SK-N-SH (cell line): ENCODE measurements around the gene RYR3. TPM values are rescaled to one million over a fixed set of nuclear protein-coding genes. Genes with fewer than 3 reads are reported as not detected.

Experiments used
- CTCF ChIA-PET: fragments of 300-600, 350-600 bp; formaldehyde crosslinking; extraction: SDS; loops from one replicate; lab custom pipeline; 2021; lab: Yijun Ruan, JAX
- POLR2A ChIA-PET: fragments of 350-600 bp; sonication (Branson Sonifier 250); formaldehyde crosslinking; extraction: SDS; loops from one replicate; lab custom pipeline; 2020; ENCODE audit warnings: antibody characterized with exemption, inconsistent platforms; lab: Yijun Ruan, JAX
- DNase-seq: peaks from one replicate; pipeline ENCODE4 v3.0.0; 2012
- H2AFZ ChIP-seq: fragments of 200-600 bp; sonication (generic); 2 replicates; pipeline ENCODE4 v1.8.1; 2016; ENCODE audit warnings: antibody characterized with exemption, mild to moderate bottlenecking, low read depth
- H3F3A ChIP-seq: fragments of 200-600 bp; sonication (generic); replicated peaks from 2 replicates; pipeline ENCODE3; 2016; ENCODE audit warnings: antibody characterized with exemption, mild to moderate bottlenecking; ENCODE audit not compliant: insufficient read depth
- H3K27ac ChIP-seq, 2 experiments: fragments of 200-500 bp in 1 of 2; fragments of 200-600 bp in 1 of 2; sonication (Bioruptor generic) in 1 of 2; sonication (generic), shearing (Covaris generic) in 1 of 2; 2 replicates each; pipeline versions ENCODE4 v1.5.1 to v1.6.1; 2014 to 2016; ENCODE audit warnings: low read depth in 2 of 2, inconsistent platforms in 1 of 2, low read length in 1 of 2, mild to moderate bottlenecking in 1 of 2, mixed read lengths in 1 of 2
- H3K27me3 ChIP-seq: fragments of 200-600 bp; sonication (generic), shearing (Covaris generic); 2 replicates; pipeline ENCODE4 v1.6.1; 2016; ENCODE audit warnings: mixed run types; ENCODE audit not compliant: insufficient read depth
- H3K36me3 ChIP-seq, 2 experiments: fragments of 200-500 bp in 1 of 2; fragments of 200-600 bp in 1 of 2; sonication (Bioruptor generic) in 1 of 2; sonication (generic) in 1 of 2; replicated peaks in 1 of 2; 2 replicates each; pipeline versions ENCODE3 to v1.5.1; 2014 to 2016; ENCODE audit warnings: low read length in 1 of 2, mild to moderate bottlenecking in 1 of 2; ENCODE audit not compliant: insufficient read depth in 2 of 2, control insufficient read depth in 1 of 2
- H3K4me1 ChIP-seq, 2 experiments: fragments of 200-500 bp in 1 of 2; fragments of 200-600 bp in 1 of 2; sonication (Bioruptor generic) in 1 of 2; sonication (generic), shearing (Covaris generic) in 1 of 2; 2 replicates each; pipeline versions ENCODE4 v1.5.1 to v1.6.1; 2014 to 2016; ENCODE audit warnings: low read depth in 1 of 2, low read length in 1 of 2, mixed run types in 1 of 2; ENCODE audit not compliant: insufficient read depth in 2 of 2, control insufficient read depth in 1 of 2
- H3K4me2 ChIP-seq: fragments of 200-600 bp; sonication (generic), shearing (Covaris generic); 2 replicates; pipeline ENCODE4 v1.6.1; 2017; ENCODE audit warnings: mixed run types
- H3K4me3 ChIP-seq, 2 experiments: fragments of 200-500 bp in 1 of 2; fragments of 200-600 bp in 1 of 2; sonication (Bioruptor generic) in 1 of 2; sonication (generic), shearing (Covaris generic) in 1 of 2; 2 replicates each; pipeline versions ENCODE4 v1.5.1 to v1.8.1; 2014 to 2016; ENCODE audit warnings: low read depth in 2 of 2, inconsistent platforms in 1 of 2, low read length in 1 of 2, mild to moderate bottlenecking in 1 of 2, mixed read lengths in 1 of 2, moderate library complexity in 1 of 2
- H3K79me2 ChIP-seq: fragments of 200-600 bp; sonication (generic); 2 replicates; pipeline ENCODE4 v1.8.1; 2017; ENCODE audit warnings: mild to moderate bottlenecking; ENCODE audit not compliant: insufficient read depth
- H3K9ac ChIP-seq: fragments of 200-600 bp; sonication (generic); 2 replicates; pipeline ENCODE4 v1.6.1; 2017; ENCODE audit warnings: mixed run types
- H3K9me2 ChIP-seq: fragments of 200-600 bp; sonication (generic); 2 replicates; pipeline ENCODE4 v1.6.1; 2017; ENCODE audit warnings: mixed run types
- H3K9me3 ChIP-seq: fragments of 200-600 bp; sonication (generic); 2 replicates; pipeline ENCODE4 v1.6.1; 2017; ENCODE audit warnings: mixed run types, mild to moderate bottlenecking, moderate library complexity
- H4K20me1 ChIP-seq: fragments of 200-600 bp; sonication (generic); 2 replicates; pipeline ENCODE4 v1.6.1; 2017; ENCODE audit warnings: mild to moderate bottlenecking, mixed run types; ENCODE audit not compliant: insufficient read depth
- CHD2 ChIP-seq: fragments of 150-350 bp; IDR thresholded peaks from 2 replicates; pipeline ENCODE4 v1.6.1; 2018; ENCODE audit warnings: low read length; ENCODE audit not compliant: partially characterized antibody
- CTCF ChIP-seq: fragments of 200-600 bp; sonication (generic); IDR thresholded peaks from 2 replicates; pipeline ENCODE4 v1.6.1; 2017; ENCODE audit warnings: antibody characterized with exemption, mild to moderate bottlenecking, moderate library complexity
- ELF1 ChIP-seq: IDR thresholded peaks from 2 replicates; pipeline ENCODE4 v1.4.0; 2012
- EP300 ChIP-seq, 2 experiments: IDR thresholded peaks; 2 replicates each; pipeline versions ENCODE4 v1.4.0 to v1.6.1; 2012; ENCODE audit warnings: borderline replicate concordance in 1 of 2, low read depth in 1 of 2, low read length in 1 of 2
- GABPA ChIP-seq: IDR thresholded peaks from 2 replicates; pipeline ENCODE4 v1.4.0; 2012; ENCODE audit warnings: low read depth, mild to moderate bottlenecking
- GATA2 ChIP-seq: sonication (generic); formaldehyde crosslinking; IDR thresholded peaks from 2 replicates; pipeline ENCODE4 v1.5.0; 2020; ENCODE audit warnings: mild to moderate bottlenecking, missing genetic modification reagents
- JUND ChIP-seq: IDR thresholded peaks from 2 replicates; pipeline ENCODE4 v1.4.0; 2012
- MAX ChIP-seq: IDR thresholded peaks from 2 replicates; pipeline ENCODE4 v1.4.0; 2012; ENCODE audit warnings: low read depth
- MEF2A ChIP-seq: IDR thresholded peaks from 2 replicates; pipeline ENCODE4 v1.4.0; 2012; ENCODE audit warnings: low read depth, borderline replicate concordance
- MXI1 ChIP-seq: IDR thresholded peaks from 2 replicates; pipeline ENCODE4 v1.6.1; 2012; ENCODE audit warnings: mild to moderate bottlenecking, low read depth, low read length, improper control_type of control experiment
- NFIC ChIP-seq: IDR thresholded peaks from 2 replicates; pipeline ENCODE4 v1.4.0; 2012; ENCODE audit warnings: borderline replicate concordance
- NRF1 ChIP-seq: IDR thresholded peaks from 2 replicates; pipeline ENCODE4 v1.6.1; 2012; ENCODE audit warnings: low read depth, mild to moderate bottlenecking, low read length
- PBX3 ChIP-seq: IDR thresholded peaks from 2 replicates; pipeline ENCODE4; 2012
- POLR2AphosphoS5 ChIP-seq: IDR thresholded peaks from 2 replicates; pipeline ENCODE4 v1.6.1; 2012; ENCODE audit warnings: low read depth, low read length
- REST ChIP-seq: IDR thresholded peaks from 2 replicates; pipeline ENCODE4 v1.6.1; 2012; ENCODE audit warnings: mild to moderate bottlenecking, low read depth, low read length, moderate library complexity
- RFX5 ChIP-seq: IDR thresholded peaks from 2 replicates; pipeline ENCODE4 v1.6.1; 2012; ENCODE audit warnings: mild to moderate bottlenecking, improper control_type of control experiment, low read length
- TCF12 ChIP-seq: IDR thresholded peaks from 2 replicates; pipeline ENCODE4 v1.4.0; 2012
- USF1 ChIP-seq: IDR thresholded peaks from 2 replicates; pipeline ENCODE4 v1.4.0; 2012; ENCODE audit warnings: low read depth, borderline replicate concordance
- USF2 ChIP-seq: fragments of 150-350 bp; IDR thresholded peaks from 2 replicates; pipeline ENCODE4 v1.6.1; 2017; ENCODE audit warnings: antibody characterized with exemption, low read length, low read depth, borderline replicate concordance
- WGBS: methylation state at CpG from one replicate; pipeline ENCODE4 v1.1.6; 2017; ENCODE audit warnings: low lambda C conversion rate; 5-methylcytosine and 5-hydroxymethylcytosine counted together
- polyA plus RNA-seq, 3 experiments: library from polyadenylated mRNA; depleted of rRNA; stranded (reverse); fragments of >200 nt; gene quantifications; 2 replicates each; pipeline ENCODE4 v1.2.3, GENCODE V29; 2012

RYR3 gene
- polyA plus RNA-seq, 1 of the 3 experiments (the other 2 are of a cell fraction): 0.02 TPM

- H3K27me3 ChIP-seq: no peaks in the 10 kb centered on the region
- no peaks in the 10 kb centered on the region for H3K9me2 ChIP-seq
- H3F3A ChIP-seq: no peaks in the 10 kb centered on the region
- POLR2A ChIA-PET: no interaction called here
- DNase-seq: no peak
- TF ChIP-seq MXI1 (no peak), JUND (no peak), PBX3 (no peak), TCF12 (no peak), MAX (no peak), POLR2AphosphoS5 (no peak), EP300 (IDR thresholded peaks at IDR 0.05; ENCODE audit: borderline replicate concordance in 1 of 2, low read depth in 1 of 2, low read length in 1 of 2) (no peak), GATA2 (CRISPR knock-in tag) (no peak), MEF2A (no peak), RFX5 (no peak), ELF1 (no peak), CTCF (no peak), GABPA (no peak), NRF1 (no peak), NFIC (no peak), REST (no peak), USF2 (no peak), CHD2 (no peak), USF1 (no peak)
- H3K4me1 ChIP-seq: no peaks in the 10 kb centered on the region
- no peaks in the 10 kb centered on the region for H3K36me3 ChIP-seq
- H3K4me2 ChIP-seq: no peak overlapping the region
- 29% methylated on average over 1 of the region's 1 CpG for WGBS
- CTCF ChIA-PET: no interaction called here
- H2AFZ ChIP-seq: no peak overlapping the region
- no peaks in the 10 kb centered on the region for H4K20me1 ChIP-seq
- H3K4me3 ChIP-seq: no peak overlapping the region
- no peak overlapping the region for H3K9ac ChIP-seq
- no peaks in the 10 kb centered on the region for H3K79me2 ChIP-seq
- no peaks in the 10 kb centered on the region for H3K9me3 ChIP-seq
- no peak overlapping the region for H3K27ac ChIP-seq
These were observed 196.1 kb downstream of the RYR3 start for GRCh38 chr15:33506781-33507296.
